Stromal cell of bone marrow (primary cell): ENCODE results near the gene FBLIM1.
A peak's percentile ranks its signal among the peaks of the same experiment; 100 is the strongest.

Experiments
- DNase-seq: peaks from one replicate; pipeline ENCODE4 v3.0.0-alpha.2; 2012; ENCODE audit warnings: low read depth

FBLIM1 gene

DNA sequence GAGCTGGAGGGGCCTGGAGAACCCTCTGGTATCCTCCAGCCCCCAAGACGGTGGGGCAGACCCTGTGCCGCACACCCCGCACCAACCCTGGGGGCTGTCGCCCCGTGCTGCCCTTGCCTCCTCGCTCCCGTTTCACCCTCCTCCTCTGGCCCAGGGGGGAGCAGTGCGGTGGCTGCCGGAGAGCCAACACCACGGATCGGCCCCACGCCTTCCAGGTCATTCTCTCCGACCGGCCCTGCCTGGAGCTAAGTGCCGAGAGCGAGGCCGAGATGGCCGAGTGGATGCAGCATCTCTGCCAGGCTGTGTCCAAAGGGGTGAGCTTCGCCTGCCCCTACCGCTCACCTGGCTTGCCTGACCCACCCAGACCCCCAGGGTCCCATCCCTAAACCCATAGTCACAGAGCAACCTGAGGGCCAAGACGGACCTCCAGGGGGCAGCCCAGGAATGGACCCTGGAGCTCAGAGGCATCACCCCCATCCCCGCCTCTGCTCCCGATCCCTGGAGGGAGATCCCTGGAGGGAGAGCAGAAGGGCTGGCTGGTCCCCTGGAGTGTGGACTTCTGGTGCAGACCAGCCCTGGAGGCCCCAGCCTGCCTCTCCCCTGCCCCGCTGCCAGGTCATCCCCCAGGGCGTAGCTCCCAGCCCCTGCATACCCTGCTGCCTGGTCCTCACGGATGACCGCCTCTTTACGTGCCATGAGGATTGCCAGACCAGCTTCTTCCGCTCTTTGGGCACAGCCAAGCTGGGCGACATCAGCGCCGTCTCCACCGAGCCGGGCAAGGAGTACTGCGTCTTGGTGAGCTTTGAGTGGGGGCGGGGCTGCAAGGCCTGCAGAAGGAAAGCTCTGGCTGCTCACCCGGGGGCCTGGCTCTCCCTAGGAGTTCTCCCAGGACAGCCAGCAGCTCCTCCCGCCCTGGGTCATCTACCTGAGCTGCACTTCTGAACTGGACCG is 26.6 kb upstream of the FBLIM1 start:
- DNase-seq = no peak

DNA sequence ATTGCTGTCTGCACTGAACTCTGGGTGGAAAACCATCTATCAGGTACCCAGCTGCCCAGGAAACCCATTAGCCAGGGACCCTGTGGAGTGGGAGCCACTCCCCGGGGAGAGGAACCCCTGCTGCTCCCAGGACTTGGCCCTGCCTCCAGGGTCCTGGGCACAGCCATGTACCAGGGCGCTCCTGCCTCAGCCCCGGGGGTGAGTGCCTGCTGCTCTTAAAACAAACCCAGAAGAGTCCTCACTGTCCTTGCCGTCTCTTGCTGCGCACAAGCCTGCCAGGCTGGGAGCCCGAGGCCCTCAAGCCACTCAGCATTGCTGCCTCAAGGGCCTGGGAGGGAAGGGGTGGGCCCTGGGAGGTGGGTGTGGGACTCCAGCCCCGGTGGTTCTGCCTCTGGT is 25.9 kb upstream of the FBLIM1 start:
- no peak for DNase-seq

DNA sequence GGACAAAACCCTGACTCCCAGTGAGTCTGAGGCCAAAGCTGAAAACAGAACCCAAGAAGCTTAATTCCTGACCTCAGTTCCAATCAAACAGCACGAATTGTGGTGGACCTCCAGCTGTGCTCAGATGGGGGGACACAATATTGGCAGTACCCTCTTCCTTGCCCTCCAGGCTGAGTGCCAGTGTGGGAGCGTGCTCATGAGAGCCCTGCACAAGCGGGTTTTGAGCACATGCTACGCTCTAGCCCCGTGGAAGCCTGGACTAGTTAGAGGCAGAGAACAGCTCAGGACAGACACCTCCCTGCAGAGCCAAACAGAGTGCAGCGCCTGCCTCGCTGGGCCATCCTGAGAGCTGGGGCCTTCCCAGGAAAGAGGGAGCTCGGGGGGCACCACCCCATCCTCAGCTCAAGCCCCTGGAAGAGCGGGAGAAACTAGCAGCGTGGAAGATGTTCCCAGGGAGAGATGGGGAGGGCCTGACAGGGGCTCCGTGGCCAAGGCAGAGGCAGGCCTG is 25.3 kb upstream of the FBLIM1 start:
- DNase-seq = no peak

DNA sequence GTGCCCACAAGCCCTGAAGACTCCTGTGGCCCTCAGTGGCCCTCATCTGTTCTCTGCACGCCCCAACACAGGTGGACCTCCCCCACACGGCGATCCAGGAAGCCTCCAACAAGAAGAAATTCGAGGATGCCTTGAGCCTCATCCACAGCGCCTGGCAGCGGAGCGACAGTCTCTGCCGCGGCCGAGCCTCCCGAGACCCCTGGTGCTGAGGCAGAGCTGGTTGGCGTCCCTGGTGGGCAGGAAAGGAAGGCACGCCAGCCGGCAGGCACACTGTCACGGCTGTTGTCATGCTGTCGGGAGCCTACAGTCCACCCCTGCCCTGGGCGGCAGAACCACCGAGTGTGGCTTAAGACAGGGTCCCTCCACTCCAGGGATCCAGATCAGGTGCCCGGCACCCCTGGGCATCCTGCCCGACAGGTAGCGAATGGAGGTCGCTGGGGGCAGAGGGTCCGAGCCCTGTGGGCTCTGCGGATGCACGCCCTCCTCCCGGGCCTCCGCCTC is 24.8 kb upstream of the FBLIM1 start:
- DNase-seq = no peak

DNA sequence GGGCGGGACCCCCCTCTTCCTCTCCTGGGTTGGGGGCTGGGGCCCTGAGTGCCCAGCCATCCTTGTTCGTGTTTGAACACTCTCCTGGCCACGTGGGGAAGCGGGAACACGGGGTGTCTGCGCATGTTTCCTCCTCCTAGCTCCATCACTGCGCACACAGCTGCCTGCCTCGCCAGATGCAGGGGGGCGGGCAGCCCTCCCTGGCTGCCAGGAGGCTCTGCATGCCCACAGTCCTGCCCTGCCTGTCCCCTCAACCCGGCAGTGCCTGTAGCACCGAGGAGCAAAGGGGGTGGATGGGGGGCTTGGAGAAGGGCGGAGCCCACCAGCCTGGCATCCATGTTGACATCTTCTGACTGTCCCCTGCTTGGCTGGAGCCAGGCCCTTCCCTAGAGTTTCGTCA is 24.3 kb upstream of the FBLIM1 start:
- DNase-seq = no peak

DNA sequence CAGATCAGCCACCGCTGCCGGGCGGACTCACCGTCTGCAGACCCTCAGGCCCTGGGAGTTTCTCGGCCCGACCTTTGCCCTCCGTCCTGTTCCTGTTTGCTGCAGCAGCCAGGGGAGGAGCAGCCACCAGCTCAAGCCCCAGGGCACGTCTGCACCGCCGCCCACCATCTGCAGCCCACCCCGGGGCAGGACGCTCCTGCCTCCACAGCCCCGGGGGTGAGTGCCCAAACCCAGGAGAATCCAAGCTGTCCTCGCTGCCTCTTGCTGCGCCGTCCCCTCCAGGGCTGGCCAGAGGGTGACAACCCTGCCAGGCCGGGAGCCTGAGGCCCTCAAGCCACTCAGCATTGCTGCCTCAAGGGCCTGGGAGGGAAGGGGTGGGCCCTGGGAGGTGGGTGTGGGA is 23.7 kb upstream of the FBLIM1 start:
- no peak for DNase-seq

DNA sequence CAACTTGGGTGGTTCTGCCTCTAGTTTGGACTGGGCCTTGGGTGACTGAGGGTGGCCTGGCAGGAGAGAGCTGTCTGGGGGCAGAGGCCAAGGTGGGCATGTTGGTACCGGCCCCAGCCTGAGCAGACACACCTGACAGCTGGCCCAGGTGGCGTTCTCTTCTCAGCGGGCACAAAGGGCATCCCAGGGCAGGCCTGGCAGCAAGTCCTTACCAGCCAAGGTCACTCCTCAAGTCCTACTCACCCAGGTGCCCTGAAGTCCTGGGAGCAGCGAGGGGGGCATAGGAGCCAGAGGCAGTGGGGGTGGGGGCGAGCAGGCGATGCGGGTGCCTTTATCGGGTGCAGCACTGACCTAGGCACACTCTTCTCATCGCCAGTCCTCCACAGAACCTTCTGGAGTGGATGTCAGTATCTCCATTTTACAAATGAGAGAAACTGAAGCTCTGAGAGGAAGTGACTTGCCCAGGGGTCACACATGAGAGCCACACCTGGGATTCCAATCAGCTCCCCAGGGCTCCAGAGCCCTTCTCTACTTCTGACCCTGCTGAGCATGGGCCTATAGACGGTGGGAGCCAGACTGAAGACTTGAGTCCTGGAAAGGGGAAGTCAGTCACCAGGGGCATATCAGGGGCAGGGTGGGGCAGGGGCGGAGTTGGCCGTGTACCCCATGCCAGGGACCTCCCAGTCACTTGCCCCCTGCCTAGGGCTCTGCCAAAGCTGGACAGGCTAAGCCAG is 23.1 kb upstream of the FBLIM1 start:
- DNase-seq = no peak

DNA sequence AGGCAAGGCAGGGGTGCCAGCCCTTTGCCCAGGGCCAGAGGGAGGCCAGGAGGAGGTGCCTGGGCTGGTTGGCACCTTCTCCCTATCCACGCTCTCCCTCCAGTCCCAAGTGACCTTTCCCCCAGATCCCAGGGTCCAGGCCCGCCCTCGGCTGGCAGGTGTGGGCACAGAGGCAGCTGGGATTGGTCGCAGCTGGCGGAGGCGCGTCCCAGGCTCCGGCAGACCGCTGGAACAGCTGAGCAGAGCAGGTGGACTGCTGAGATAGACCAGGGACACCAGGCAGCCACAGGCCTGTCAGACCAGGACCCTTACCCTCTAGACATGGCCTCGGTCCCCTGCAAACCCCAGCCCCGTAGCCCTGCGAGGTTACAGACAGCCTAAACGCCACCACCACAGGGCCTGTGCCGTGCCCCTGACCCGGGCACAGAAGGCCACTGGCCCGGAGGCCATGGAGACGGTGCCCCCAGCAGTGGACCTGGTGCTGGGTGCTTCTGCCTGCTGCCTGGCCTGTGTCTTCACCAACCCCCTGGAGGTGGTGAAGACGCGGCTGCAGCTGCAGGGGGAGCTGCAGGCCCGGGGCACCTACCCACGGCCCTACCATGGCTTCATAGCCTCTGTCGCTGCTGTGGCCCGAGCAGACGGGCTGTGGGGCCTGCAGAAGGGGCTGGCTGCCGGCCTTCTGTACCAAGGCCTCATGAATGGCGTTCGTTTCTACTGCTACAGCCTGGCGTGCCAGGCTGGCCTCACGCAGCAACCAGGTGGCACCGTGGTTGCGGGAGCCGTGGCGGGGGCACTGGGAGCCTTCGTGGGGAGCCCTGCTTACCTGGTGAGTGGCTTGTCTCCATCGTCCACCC is 22.3 kb upstream of the FBLIM1 start, which contains the start of gene SLC25A34:
TSS of gene SLC25A34 (plus strand) at position 221 of the 854 bp plus-strand sequence. CDS start at position 449, 228 bp downstream.
- DNase-seq = no peak

DNA sequence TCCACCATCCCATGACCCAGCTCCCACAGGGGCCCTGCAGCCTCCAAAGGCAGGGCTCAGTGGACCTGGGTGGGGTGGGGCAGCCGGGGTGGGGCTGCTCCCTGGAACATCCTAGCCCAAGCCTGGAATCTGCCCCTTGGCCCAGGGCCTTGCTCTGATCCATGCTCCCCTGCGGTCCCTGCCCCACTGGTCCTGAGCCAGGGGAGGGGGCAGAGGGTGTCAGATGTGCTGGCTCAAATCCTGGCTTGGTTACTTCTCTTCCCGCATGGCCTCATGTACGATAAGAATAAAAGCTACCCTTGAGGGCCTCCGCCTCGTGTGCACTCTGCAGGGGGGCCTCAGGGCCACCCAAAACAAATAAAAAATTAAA is 21.7 kb upstream of the FBLIM1 start:
- DNase-seq = no peak

DNA sequence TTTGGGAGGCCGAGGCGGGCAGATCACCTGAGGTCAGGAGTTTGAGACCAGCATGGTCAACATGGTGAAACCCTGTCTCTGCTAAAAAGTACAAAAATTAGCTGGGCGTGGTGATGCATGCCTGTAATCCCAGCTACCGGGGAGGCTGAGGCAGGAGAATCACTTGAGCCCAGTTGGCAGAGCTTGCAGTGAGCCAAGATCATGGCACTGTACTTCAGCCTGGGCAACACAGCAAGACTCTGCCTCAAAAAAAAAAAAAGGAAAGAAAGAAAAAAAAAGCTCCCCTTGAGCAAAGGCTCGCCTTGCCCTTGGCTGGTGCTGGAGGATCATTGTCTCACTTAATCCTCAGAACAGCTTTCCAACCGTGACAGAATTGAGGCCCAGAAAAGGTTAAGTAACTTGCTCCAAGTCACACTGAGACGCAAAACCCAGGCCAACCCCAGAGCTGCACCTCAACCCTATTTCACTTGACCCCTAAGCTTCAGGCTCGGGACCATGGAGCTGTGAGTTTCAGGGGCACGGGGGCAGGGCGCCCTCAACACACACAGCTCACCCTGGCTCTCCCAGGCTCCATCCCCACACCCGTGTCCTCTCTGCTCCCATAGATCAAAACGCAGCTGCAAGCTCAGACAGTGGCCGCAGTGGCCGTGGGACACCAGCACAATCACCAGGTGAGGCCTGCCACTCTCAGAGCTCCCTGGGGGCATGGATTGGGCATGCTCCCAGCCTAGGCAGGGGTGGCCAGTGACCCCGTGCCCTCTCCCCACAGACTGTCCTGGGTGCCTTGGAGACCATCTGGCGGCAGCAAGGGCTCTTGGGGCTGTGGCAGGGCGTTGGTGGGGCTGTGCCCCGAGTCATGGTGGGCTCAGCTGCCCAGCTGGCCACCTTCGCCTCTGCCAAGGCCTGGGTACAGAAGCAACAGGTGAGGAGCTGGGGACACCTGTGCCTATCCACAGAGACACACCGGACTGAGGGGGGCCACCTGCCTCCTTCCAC is 21.0 kb upstream of the FBLIM1 start:
- DNase-seq = no peak

DNA sequence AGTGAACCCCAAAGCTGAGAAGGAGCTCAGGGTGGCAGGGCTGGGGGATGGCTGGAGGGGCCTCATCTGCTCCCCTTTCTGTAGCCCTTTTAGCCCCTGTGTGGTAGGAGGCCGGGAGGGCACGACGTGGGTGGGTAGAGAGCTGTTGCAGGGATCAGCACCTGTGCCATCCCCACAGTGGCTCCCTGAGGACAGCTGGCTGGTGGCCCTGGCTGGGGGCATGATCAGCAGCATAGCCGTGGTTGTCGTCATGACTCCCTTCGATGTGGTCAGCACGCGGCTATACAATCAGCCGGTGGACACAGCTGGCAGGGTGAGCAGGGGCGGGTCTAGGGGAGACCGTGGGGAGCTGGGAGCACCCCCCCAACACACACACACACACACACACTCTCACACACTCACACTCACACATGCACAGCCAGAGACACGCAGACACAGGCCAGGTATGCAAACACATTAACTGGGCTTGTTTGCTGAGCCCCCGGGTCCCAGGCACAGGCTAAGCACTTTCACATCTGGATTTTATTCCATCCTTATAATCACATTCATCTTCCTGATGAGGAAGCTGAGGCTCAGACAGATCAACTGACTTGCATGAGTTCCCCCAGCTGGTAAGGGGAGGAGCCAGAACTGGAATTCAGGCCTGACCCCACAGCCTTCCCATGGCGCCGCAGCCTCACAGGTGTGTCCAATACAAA is 20.0 kb upstream of the FBLIM1 start:
- no peak for DNase-seq

DNA sequence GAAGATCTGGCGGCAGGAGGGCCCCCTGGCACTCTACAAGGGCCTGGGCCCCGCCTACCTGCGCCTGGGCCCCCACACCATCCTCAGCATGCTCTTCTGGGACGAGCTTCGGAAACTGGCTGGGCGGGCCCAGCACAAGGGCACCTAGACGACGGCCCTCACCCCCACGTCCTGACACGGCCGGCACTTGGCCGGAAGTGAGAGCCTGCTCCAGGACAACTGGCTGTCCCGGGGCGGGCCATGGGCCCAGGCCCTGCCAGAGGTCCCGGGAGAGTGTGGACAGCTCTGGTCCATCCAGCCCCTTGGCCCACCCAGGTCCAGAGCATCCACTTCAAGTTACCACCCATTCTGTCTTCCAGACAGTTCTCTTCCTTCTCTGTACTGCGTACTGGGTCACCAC is 19.3 kb upstream of the FBLIM1 start:
- no peak for DNase-seq

DNA sequence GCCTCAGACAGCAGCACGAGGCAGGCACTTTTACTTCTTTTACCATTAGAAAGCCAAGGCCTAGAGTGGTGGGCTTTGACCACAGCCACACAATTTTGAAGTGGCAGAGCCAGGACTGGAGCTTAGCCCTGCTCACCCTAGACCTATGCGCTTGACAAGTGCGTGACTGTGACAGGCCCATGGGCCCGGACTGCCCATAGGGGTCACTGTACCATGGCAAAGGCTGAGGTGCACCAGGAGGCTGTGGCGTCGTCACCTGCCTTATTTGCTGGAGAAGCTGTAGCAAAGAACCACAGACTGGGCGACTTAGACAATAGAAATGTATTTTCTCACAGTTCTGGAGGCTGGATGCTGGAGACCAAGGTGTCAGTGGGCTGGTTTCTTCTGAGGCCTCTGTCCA is 18.9 kb upstream of the FBLIM1 start:
- DNase-seq = no peak

DNA sequence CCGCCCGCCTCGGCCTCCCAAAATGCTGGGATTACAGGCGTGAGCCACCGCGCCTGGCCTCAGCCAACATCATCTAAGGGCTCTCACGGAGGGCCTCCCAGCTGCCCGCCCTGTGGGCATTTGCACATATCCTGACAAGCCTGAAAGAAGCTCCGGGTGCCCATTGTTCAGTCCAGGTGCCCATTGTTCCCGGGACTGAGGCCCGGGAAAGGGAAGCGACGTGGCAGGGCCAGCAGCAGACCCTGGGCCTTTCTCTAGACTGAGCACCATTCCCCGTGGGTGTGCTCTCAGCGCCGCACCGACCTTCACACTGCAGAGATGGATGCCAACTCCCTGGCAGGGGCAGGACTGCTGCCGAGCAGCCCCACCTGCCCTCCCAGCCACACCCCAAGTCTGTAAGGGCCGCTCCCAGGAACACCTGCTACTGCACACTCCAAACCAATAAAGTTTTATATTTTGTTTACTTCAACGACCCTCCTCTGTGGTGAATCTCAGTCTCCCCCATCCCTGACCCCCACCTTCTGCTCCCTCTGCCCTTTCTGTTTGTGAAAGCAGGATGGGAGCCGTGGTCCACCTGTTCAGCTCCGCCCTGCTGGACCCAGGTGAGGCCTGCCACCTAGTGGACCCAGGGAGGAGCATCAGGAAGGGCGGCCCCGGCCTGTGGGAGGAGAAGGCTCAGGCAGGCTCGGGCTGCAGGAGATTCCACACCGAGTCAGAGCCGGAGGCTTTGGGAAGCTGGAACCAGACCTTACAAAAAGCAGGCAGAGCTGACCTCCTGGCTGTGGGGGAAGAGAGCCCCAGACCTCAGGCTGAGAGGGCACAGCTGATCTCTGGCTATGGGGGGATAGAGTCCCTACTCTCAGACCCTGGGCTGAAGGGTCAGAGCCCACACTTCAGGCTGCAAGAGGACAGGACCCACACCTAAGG is 17.4 kb upstream of the FBLIM1 start:
- DNase-seq = peak; percentile 25

DNA sequence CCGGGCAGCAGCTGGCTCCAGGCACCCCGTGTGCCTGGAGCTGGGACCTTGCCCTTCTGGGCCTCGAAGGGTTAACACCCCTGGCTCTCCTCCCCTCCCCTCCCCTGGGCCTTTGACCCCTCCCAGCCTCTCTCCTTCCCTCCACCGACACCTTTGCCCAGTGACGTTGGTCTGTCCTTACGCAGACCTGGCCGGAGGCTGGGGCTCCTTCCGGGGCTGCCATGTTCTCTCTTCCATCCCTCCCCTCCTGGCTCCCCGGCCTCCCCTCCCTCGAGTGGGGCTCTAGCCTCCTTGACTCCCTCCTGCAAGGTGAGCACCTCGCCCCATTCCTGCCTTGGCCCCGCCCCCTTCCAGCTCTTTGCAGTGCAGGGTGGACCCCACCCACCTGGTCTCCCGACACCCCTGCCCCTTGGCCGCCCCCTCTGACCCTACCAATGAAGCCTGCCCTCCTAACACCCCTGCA is 16.2 kb upstream of the FBLIM1 start, which contains the start of gene TMEM82:
TSS of gene TMEM82 (plus strand) at position 161 of the 463 bp plus-strand sequence. CDS start at position 222, 61 bp downstream.
- DNase-seq = no peak

DNA sequence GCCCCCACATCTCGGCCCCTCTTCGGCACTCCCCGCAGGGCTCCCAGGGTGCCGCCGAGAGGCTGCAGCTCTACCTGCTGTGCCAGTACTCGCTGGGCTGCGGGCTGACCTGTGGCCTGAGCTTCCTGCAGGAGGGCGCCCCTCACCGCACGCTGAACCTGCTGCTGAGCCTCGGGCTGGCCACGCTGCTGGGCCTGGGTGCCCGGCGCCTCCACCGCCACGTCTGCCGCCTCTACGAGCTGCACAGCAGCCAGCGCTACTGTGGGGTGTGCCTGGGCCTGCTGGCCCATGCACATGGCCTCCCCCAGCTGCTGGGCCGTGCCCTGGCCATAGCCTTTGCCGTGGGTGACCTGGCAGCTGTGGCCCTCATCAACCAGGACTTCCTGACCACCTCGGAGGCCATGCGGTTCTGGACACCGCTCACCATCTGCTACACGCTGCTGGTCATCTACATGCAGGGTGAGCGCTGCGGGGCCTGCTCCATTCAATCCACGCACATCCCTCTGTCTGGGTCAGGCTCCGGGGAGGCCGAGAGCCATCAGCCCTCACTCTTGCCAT is 14.4 kb upstream of the FBLIM1 start:
- no peak for DNase-seq

DNA sequence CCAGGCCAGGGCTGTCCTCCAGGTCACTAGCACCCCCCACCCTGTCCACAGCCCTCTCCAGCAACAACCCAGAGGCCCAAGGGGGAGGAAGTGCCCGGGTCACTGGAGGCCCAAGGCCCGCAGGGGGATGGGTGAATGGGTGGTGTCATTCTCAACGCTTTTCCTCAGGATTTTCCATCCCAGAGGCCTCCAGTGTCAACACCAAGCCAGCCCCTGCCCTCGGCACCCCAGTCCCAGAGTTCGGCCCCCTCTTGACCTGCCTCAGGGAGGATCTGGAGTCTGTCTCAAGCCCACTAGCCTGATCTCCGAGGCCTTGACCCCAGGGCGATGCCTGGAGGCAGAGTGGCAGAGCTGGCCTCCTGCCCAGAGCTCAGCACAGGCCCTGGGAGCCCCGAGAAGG is 11.2 kb upstream of the FBLIM1 start:
- no peak for DNase-seq

DNA sequence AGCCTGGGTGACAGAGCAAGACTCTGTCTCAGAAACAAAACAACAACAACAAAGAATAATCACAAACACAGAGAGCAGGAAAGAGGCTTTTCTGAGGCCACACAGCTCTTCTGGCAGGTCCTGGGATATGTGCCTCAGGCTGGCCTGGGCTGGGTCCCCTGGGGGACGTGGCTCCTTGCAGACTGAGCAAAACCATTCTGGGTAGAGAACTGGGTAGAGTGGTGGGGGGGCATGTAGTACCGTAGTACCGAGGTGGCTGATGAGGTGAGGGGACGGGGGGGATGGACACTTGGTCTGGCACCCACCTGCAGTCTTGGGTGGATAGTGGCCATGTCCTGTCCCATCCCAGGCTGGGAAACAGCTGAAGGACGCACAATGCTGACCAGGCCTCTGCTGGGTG is 10.3 kb upstream of the FBLIM1 start:
- DNase-seq = no peak
